Measurements from ENCODE around the gene CD247.

CD247 gene

DNA sequence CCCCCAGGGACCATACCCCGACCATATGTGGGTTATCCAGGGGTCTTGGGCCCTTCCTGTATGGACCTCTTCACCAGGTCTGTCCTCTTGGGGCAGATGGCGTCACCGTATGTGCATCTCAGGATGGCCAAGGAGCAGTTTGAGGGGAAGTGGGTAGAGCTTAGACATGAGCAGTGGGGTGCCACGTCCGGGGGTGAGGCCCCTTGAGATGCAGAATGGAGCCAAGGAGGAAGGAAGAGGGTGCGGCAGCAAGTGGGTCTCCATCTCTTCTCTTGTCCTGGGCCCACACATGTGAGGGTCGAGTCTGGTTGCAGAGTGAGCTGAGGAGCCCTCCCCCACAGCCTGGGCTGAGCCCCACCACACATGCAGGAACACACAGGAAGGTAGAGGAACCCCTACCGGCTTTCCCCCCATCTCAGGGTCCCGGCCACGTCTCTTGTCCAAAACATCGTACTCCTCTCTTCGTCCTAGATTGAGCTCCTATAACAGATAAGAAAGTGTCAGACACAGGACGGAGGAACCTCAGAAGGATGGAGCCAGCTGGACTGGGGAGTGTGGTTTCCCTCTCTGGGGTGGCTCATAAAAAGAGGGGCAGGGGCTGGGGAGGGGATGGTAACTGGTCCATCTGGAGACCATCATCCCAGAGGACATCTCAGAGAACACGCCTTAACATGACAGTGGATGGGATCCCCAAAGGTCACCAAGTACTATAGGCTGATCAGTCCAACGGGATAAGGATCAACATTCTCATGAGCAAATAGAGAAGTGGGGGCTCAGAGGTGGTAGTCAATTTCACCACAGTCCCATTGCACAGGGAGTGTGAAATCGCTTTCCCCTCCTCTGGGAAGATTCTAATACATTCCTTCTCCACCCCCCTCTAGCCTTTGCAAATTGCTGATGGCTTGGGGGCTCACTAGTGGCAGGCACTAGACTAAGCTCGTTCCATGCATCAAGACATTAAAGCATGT is 79.9 kb downstream of the CD247 start:
- DNase-seq (ENCODE audit: low read depth), result no peak
- H3K4me3 ChIP-seq (ENCODE audit: control insufficient read depth, low read depth, low read length), result no peak overlapping the region

DNA sequence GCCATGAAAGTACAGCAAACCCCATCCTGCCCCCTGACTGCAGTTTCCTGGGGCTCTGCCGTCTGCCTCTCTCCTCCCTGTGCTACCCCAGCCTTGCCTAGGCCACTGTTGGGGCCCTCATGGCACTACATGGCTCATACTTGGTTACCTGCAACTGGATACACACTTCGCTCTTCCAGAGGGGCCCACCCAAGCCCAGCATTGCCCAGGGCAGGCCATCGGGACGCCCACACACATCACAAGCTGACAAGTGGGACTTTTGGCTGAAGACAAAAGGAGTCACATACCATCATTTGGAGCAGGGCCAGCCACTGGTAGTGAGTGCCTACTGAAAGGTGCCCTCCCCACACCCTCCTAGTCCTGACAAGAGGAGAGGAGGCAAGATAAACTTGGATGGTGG is 82.8 kb downstream of the CD247 start:
- no peak overlapping the region for H3K4me3 ChIP-seq (ENCODE audit: control insufficient read depth, low read depth, low read length)
- no peak for DNase-seq (ENCODE audit: low read depth)
- TF ChIP-seq, protein P1, sequence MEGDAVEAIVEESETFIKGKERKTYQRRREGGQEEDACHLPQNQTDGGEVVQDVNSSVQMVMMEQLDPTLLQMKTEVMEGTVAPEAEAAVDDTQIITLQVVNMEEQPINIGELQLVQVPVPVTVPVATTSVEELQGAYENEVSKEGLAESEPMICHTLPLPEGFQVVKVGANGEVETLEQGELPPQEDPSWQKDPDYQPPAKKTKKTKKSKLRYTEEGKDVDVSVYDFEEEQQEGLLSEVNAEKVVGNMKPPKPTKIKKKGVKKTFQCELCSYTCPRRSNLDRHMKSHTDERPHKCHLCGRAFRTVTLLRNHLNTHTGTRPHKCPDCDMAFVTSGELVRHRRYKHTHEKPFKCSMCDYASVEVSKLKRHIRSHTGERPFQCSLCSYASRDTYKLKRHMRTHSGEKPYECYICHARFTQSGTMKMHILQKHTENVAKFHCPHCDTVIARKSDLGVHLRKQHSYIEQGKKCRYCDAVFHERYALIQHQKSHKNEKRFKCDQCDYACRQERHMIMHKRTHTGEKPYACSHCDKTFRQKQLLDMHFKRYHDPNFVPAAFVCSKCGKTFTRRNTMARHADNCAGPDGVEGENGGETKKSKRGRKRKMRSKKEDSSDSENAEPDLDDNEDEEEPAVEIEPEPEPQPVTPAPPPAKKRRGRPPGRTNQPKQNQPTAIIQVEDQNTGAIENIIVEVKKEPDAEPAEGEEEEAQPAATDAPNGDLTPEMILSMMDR (conservative IDR thresholded peaks at IDR 0.05; ENCODE audit: control insufficient read depth, insufficient read depth, low read depth, low read length), result no peak

More for the DNA sequence above, 79.9 kb downstream of the CD247 start:
- TF ChIP-seq, protein P1 (conservative IDR thresholded peaks at IDR 0.05; ENCODE audit: control insufficient read depth, insufficient read depth, low read depth, low read length), result no peak

DNA sequence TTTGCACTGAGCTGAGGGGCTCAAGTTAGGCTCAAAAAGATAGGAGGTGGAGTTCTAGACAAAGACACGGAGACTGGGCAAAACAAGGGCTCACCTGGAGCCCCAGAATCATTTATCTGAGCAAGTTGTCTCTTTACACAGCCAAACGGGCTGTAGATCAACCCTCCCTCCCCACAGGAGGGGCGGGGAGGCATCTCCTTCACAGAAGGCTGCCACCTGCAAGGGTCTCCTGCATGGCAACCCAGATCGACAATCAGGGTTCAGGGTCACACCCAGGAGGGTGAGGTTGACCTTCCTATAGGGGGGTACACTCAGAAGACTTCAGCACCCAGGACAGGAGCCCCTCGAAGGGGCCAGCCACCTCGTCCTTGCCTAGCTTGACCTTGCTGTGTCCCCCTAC is 84.0 kb downstream of the CD247 start:
- no peak for DNase-seq (ENCODE audit: low read depth)
- TF ChIP-seq, protein P1 (conservative IDR thresholded peaks at IDR 0.05; ENCODE audit: control insufficient read depth, insufficient read depth, low read depth, low read length), result no peak
- H3K4me3 ChIP-seq (ENCODE audit: control insufficient read depth, low read depth, low read length), result no peak overlapping the region

DNA sequence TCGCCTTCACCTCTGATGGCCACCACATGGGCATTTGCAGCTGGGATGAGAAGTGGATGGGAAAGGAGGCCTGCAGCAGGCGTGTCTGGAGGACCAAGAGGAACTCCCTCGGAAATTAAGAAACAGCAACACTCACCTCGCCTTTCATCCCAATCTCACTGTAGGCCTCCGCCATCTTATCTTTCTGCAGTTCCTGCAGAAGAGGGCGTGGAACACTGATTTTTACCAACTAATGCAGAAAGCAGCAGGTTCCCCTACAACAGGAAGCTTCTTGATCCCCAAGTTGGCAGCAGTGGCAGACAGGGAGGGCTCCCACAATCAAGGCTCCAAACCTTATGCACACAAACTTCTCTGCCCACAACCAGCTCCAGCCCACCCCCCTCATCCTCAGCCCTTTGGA is 84.4 kb downstream of the CD247 start:
- no peak for DNase-seq (ENCODE audit: low read depth)
- TF ChIP-seq, protein P1 (conservative IDR thresholded peaks at IDR 0.05; ENCODE audit: control insufficient read depth, insufficient read depth, low read depth, low read length), result no peak
- H3K4me3 ChIP-seq (ENCODE audit: control insufficient read depth, low read depth, low read length), result no peak overlapping the region

DNA sequence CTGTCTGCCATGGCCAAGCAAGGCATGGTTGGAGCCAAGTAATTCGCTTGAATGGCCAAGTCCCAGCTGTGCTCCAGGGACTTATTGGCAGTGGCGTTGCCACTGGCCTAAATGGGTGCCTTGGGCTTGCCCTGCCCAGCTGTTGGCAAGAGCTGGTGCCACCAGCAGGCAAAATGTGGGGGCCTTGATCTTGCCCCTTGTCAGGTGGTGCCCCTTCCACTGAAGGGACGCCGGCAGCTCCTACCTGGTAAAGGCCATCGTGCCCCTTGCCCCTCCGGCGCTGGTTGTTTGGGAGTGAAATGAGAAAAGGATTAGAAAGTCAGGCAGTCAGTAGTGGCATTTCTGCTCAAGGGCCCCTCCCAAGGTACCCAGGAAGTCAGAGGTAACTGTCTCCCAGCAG is 85.5 kb downstream of the CD247 start:
- DNase-seq (ENCODE audit: low read depth), result no peak
- H3K4me3 ChIP-seq (ENCODE audit: control insufficient read depth, low read depth, low read length), result no peak overlapping the region
- TF ChIP-seq, protein P1 (conservative IDR thresholded peaks at IDR 0.05; ENCODE audit: control insufficient read depth, insufficient read depth, low read depth, low read length), result no peak

DNA sequence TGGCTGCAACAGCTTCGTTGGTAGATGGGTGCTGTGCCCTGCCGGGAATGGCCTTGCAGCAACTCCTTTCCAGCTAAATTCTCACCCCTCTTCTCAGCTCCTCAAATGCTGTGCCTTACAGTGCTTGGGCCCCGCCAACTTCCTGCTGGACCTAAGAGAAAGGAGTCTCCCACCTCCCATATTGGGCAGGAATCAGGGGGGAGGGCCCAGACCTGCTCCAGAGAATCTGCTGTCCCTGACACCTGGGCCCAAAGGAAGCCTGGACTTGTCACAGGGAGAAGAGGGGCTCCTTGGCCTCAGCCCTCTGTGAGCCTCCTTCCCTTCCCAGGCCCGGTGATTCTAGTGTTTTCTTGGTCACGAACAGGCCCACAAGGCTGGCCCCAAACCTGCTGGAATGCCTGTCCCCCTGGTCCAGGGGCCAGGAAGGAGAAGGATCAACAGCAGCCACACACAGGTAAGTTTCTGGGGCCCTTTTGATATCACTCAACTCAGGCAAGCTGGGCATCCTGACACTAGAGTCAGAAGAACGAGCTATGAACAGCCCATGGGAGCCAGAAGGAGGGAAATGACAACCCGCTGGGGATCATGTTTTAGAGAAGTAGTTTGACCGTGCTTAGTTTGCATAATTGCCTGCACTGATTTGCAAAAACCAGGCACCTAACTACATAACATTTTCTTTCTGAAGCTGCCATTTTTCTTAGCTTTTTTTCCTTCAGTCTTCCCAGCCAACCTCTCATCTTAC is 86.2 kb downstream of the CD247 start:
- H3K4me3 ChIP-seq (ENCODE audit: control insufficient read depth, low read depth, low read length), result no peak overlapping the region
- DNase-seq (ENCODE audit: low read depth), result no peak

More for the DNA sequence above, 86.2 kb downstream of the CD247 start:
- TF ChIP-seq, protein P1 (conservative IDR thresholded peaks at IDR 0.05; ENCODE audit: control insufficient read depth, insufficient read depth, low read depth, low read length), result no peak
